OCI-M2 (cell line): ENCODE measurements around the gene RHBDF2.

Experiments
- DNase-seq: peaks from one replicate; lab custom pipeline; 2025; ENCODE audit not compliant: unreplicated experiment; lab: John Stamatoyannopoulos, UW

The RHBDF2 gene

DNA sequence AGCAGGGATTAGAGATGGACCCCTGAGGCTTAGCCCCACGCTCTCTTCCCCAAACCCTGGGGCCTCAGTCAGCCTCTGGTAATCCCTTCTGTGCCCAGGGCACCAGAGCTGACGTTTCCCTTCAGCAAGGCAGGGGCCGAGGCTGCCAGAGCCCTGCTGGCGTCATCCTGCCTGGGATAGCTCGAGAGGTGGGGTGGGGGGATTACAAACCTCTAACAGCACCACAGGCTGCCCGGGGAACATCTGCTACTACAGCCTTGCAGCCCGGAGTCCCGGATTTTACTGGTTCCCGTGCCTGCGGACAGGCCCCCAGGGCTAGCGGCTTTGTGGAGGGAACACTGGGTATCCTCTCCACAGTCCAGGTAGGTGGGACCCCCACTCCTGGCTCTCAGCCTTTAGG is 33.9 kb downstream of the RHBDF2 start, which contains the start of gene AANAT:
Gene AANAT (plus strand): TSS at position 238 of the 400 bp plus-strand sequence. CDS start 1,144 bp downstream, outside the sequence.
- DNase-seq = no peak

DNA sequence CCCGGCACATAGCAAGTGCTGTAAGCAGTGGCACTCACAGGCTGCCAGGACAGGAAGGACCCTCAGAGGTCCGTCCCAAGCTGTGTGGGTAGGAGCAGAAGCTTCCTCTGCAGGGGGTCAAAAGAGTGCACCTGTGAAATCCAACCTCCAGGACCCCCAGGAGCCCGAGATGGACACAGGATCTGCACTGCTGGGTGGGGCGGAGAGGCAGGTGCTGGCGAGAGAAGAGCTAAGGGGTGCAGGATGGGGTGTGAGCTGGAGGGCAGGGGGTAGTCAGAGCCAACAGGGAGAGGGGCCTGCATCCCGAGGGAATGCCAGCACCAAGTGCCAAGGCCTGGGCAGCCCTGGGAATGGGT is 34.5 kb downstream of the RHBDF2 start:
- no peak for DNase-seq

DNA sequence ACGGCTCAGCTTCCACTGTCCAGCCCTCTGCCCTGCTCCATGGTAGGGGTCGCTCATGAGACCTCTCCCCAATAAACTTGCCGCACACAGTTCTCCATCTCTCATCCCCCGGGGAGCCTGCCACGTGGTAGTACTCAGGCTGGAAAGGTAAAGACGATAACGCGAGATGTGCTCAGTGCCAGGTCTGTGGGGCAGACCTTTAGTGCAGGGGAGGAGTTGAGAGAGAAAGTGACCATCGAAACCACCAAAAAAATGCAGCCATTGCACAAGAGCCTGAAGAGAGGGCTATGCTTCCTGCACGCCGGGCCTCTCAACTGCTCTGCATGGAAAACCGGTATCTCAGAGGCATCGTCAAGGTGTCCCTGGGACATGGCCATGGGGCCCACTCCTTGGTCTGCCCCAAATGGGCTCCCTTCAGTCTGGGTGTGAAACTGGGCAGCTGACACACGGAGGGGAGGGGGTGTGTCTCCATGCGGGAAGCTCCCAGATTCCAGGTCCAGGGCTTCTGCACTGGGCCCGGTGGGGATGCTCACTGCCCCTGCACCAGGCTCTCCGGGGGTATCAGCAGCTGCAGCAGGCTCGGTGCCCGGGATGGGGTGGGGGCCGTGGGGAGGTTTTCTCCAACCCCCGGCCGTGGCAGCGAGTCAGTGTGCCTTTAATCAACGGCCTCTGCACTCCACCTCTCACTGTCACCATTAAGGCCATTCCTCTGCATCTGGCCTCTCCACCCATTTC is 38.5 kb downstream of the RHBDF2 start:
- no peak for DNase-seq

DNA sequence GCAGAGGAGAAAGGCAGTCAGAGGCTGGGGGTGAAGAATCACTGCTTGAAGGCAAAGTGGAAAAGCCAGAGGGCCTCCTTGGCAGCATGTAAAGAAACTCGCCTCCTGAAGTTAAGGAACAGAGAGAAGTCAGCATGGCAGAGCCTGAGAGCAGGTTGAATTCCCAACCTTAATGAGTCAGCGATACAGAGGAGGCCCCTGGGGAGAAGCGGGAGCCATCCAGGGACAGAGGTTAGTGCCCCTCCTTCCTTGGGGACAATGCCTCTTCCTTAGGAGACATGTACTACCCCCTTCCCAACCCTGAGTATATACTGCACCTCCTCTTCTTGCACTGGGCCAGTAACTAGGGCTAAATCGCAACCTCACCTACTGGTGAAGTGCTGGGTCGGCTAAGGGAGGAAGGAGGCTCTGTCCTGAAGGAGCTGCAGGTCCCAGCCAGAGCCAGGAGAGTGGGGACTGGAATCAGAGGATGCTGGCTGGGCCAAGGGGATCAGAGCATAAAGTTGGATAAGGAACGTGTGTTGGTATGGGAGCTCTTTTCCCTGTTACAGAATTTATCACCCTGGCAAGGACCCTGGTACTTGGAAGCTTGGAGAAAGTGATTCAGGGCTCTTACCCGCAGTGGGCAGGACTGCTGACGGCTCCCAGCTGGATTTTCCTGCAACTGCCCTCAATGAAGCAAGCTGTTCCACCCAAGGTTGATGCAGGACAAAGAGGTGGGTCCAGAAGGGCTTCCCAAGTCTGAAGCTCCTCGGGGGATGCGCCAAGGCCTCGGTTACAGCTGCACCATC is 39.3 kb downstream of the RHBDF2 start:
- DNase-seq = no peak

GRCh38 chr17:76459674-76460073 is 41.5 kb downstream of the RHBDF2 start:
- DNase-seq = no peak

DNA sequence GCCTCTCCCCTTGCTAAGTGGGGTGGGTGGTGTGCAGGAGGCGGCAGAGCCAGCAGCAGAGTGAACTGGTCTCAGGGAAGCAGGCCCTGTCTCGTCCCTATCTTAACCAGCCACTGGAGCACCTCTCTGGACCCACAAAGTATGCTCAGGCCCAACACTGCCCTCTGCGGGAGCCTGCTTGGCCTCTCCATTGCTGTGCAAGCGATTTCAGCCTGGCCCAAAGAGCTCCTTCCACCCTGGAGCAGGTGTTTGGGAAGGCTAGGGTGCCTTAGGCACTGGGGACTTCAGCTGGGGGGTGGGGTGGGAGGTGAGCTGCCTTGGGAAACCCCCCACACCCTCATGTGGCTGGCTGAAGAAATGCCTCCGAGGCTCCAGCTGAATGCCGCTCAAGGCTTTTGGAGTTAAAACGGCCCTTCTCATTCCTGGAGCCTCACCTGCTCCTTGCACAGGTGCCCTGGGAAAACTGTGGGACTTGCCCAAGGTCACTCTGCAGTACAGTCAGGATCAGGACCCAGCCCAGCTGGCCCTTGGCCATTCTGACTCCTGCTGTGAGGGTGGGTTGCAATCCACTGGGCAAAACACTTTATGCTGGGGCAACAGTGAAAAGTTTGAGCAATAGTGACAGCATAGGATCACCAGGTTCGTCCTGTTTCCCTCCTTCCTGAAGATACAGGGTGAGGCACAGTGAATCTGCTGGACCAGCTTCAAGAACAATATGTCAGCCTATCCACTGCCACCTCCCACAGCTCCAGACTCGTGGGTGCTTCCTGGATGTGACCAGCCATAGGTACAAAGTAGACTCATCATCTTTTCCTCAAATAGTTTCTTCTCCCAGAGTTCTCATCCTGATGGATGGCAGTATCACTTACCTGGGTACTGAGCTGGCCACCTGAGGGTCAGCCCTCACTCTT is 42.4 kb downstream of the RHBDF2 start:
- DNase-seq = no peak

DNA sequence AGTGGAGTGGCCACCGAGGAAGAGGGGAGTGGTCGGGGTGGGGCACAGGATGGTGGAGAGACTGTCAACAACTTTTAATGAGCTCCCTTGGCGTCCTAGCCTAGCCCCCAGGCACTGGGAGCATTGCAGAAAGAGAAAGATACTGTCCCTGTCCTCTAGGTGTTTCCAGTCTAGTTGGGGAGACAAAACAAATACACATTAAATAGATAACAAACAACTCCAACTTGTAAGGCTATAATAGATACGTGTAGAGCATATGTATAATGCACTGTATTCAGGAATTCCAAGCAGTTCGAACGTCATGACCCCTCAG is 47.8 kb downstream of the RHBDF2 start:
- DNase-seq = no peak

DNA sequence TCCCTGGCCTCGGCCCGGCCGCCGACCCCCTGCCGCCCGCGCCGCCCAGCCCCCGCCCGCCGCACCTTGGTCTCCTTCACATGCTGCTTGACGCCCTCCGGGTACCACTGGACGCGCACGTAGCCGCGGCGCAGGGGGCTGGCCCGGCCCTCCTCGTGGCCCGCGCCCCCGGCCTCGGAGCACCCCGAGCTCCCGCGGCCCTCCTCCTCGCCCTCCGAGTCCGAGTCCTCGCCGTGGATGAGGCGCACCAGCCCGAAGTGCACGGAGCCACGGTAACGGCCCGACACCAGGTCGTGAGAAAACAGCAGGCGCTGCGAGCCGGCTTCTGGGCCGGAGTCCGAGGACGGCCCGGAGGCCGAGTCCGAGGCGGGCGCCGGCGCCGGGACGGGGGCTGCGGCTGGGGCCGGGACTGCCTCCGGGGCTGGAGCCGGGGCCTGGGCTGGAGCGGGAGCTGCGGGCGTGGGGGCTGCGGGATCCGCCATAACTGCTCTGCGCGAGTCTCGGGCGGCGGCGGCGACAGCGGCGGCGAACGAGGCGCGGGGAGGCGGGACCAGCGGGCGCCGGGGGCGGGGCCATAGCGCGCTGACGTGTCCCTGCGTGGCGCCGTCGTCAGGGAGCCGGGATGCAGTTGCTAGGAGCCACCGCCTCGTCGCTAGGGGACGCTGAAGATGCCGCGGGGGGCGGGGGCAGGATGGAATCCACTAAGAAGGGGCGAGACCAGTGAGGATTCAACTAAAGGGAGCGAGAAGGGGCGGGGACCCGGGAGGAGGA is 48.4 kb downstream of the RHBDF2 start, which contains the start of gene UBE2O:
Gene UBE2O (minus strand): TSS at position 493 of the 771 bp plus-strand sequence. CDS start 11 bp downstream, at position 482.
- DNase-seq = no peak

- no peak for DNase-seq
These were observed 49.0 kb downstream of the RHBDF2 start for GRCh38 chr17:76452127-76452659.

DNA sequence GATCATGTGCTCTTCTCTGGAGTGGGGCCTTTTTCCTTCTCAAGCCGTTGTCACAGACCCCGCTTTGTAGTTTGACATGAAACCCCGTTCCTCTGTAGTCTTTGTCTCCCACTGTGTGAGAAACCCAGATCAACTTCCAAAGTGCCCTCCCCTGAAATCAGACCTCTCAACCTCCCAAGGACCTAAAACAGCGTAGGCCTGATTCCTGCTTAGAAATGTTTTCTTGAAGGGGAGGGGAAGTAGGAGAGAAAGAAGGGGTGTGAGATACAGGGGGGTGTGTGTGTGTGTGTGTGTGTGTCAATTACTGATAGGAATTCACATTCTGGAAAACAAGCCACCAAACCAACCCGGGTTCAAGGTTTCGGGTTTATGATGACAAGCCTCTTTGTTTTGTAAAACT is 49.7 kb downstream of the RHBDF2 start:
- no peak for DNase-seq

DNA sequence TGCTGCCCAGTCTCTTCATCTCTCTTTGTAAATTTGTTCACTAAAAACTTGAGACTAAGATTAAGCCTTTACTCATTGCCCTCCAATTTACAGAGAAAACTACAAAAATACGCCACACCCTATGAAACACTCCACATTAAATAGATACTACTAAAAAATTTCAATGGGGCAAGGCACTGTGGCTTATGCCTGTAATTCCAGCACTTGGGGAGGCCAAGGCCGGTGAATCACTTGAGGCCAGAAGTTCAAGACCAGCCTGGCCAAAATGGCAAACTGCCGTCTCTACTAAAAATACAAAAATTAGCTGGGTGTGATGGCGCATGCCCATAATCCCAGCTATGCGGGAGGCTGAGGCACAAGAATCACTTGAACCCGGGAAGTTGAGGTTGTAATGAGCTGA is 52.1 kb downstream of the RHBDF2 start:
- DNase-seq = no peak

GRCh38 chr17:76447931-76448652 is 53.1 kb downstream of the RHBDF2 start:
- DNase-seq = no peak

DNA sequence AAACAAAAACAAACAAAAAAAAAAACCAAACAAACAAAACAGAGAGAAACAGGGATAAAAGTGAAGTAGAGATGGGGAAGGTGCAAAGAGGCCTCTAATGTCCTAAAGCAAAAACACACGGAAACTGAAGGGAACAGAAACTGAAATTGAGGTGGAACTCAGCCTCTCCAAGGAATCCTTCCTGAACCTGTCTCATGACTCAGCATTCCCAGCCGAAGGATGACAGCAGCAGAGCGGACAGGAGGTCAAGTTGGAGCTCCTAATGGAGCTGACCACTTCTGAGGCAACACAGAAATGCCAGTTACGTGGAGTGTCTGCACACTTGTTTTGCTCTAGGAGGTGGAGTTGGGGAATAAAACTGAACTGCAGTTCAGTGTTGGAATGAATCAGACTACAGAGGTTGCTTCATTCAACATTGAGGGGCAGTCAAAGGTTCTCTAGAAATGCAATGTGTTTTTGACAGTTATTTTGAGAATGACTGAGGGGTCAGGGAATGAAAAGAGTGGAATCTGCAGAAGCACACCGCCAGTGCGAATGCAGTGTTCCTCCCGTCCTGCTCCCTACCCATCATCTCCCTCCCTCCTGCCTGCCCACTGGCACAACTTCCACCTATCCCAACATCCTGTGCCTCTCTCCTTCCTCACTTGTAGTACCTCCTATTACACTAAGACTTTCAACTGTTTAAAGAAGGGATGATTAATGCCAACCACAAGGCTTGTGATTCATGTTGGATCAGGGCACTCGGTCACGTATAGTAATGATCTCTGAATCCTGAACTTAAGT is 54.6 kb downstream of the RHBDF2 start:
- DNase-seq = no peak

GRCh38 chr17:76445697-76446448 is 55.4 kb downstream of the RHBDF2 start:
- no peak for DNase-seq

DNA sequence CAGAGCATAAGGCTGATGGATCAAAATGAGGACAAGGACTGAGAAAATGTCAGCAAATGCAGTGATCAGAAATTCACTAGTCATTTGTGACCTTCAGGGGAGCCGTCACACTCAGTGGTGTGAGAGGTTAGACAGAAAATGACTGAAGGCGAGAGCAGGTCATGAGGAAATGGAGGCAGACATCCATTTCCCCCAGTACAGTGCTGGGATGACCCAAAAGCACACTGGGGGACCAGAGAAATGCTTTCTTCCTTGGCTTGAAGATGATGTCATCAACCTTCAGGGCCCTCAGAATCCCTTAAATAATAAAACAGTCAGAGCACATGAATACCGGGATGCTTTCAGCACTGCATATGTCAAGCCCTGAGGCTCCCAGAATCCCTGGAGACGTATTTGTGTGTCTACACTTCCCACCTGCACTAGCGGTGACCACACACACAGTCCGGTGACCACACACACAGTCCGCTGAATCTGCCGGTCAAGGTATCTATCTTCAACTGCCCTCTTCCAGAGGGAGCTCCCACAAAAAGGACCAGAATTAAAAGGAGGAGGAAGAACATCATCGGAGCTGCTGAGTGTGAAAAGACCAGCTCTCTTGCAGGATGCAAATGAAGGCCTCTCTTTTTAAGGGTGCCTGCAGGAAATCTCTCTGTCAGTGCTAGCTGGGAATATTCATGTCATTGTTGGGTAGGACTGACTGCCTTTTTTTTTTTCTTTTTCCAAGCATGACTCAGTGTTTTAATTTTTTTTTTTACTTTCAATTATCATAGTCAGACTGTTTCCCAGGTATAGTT is 56.5 kb downstream of the RHBDF2 start:
- no peak for DNase-seq

DNA sequence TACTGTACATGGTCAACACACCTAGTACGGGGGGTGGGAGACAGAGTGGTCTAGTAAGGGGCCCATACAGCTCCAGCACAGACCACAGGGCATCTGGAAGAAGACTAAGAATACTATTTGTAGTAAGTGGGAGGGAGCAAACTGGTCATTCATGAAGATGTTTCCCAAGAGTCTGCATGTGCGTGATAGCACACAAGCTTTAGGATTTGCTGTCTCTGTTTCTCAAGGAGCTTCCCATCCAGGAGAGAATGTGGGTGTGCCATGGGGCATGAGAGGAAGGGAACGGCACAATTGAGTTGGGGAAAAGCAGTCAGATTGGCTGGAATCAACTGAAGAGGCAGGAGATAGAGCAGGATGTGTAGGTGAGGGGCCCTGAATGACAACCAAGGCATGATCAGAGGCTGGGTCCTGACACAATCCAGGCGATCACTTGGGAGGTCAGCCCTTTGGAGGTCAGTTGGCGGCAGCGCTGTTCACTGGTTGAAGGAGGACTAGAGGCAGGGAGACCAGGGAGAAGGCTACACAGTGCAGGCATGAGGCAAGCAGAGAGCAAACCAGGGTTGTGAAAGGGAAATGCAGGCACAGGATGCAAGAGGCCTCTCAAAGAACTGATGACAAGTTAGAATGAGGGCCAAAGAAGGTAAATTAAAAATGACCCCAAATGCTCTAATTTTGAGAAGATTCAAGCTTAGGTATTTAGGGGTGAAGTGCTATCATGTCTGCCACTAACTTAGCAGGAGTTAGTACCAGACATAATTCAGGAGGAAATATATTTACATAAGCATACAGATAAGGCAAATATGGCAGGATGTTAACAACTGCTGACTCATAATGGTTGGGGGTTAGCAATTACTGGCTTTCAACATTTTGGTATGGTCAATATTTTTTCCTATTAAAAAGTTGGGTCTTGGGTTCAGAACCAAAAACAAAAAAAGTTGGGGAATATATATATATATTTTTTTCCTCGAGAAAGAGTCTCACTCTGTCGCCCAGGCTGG is 58.6 kb downstream of the RHBDF2 start:
- no peak for DNase-seq
